Gastrocnemius medialis (tissue), 4 donors: ENCODE measurements around the gene LSAMP.

Experiments
- CTCF ChIP-seq, 5 experiments: fragments of 450-650 bp in 3 of 5; fragments of 200-600 bp in 2 of 5; sonication (generic) in 2 of 5; IDR thresholded peaks in 4 of 5; conservative IDR thresholded peaks in 1 of 5; 1 replicate in 4 of 5; 2 replicates in 1 of 5; pipeline ENCODE4 v1.5.1; 2016 to 2019; ENCODE audit warnings: antibody characterized with exemption in 5 of 5, mild to moderate bottlenecking in 3 of 5, moderate library complexity in 3 of 5
- POLR2A ChIP-seq, 2 donors: fragments of 450-650 bp; IDR thresholded peaks; one replicate each; pipeline ENCODE4 v1.6.1; 2017; ENCODE audit warnings: antibody characterized with exemption in 2 of 2, mild to moderate bottlenecking in 2 of 2, moderate library complexity in 2 of 2

GRCh38 chr3:115857518-115858136 lies 587.7 kb downstream of the LSAMP start:
- TF ChIP-seq CTCF (IDR thresholded peaks at IDR 0.05 in 4 of 5, conservative IDR thresholded peaks at IDR 0.05 in 1 of 5) (no peak), POLR2A (IDR thresholded peaks at IDR 0.05) (no peak)
